ENCODE data around the gene PBRM1. TPM values are rescaled to one million over a fixed set of nuclear protein-coding genes. Genes with fewer than 3 reads are reported as not detected.

The PBRM1 gene
- total and polyA plus RNA-seq, 4 donors, result 7.1 to 65.7 (median 38.7) TPM

- Histone ChIP-seq H3K4me1 (ENCODE audit: control insufficient read depth in 4 of 4, insufficient read depth in 4 of 4, low read length in 3 of 4) (no peaks in the 10 kb centered on the region), H3K4me3 (ENCODE audit: low read depth in 1 of 3, low read length in 3 of 3) (no peak overlapping the region), H3K36me3 (ENCODE audit: control insufficient read depth in 4 of 4, insufficient read depth in 3 of 4, low read depth in 1 of 4, low read length in 3 of 4) (no peaks in the 10 kb centered on the region), H3K27ac (ENCODE audit: low read depth in 1 of 2, low read length in 2 of 2) (no peak overlapping the region), H3K27me3 (ENCODE audit: control insufficient read depth in 4 of 4, insufficient read depth in 4 of 4, low read length in 3 of 4) (no peaks in the 10 kb centered on the region), H3K9me3 (ENCODE audit: control insufficient read depth in 4 of 4, low read length in 3 of 4) (no peaks in the 10 kb centered on the region), H3K9ac (ENCODE audit: low read depth in 1 of 2, low read length in 2 of 2) (no peak overlapping the region)
- no peak for DNase-seq (ENCODE audit: low spot score)
- TF ChIP-seq YY1 (IDR thresholded peaks at IDR 0.05) (no peak), TAF1 (conservative IDR thresholded peaks at IDR 0.05) (no peak), REST (IDR thresholded peaks at IDR 0.05) (no peak), CTCF (IDR thresholded peaks at IDR 0.05; ENCODE audit: low read depth, low read length, missing input control) (no peak), HNF4A (conservative IDR thresholded peaks at IDR 0.05) (no peak)
- WGBS, result 61% methylated on average over 50 of the region's 50 CpGs
Measured at GRCh38 chr3:52518723-52519444, 166.8 kb downstream of the PBRM1 start.

GRCh38 chr3:52517796-52518722 is 167.7 kb downstream of the PBRM1 start:
- Histone ChIP-seq H3K4me1 (ENCODE audit: control insufficient read depth in 4 of 4, insufficient read depth in 4 of 4, low read length in 3 of 4) (no peaks in the 10 kb centered on the region), H3K27me3 (ENCODE audit: control insufficient read depth in 4 of 4, insufficient read depth in 4 of 4, low read length in 3 of 4) (no peaks in the 10 kb centered on the region), H3K27ac (ENCODE audit: low read depth in 1 of 2, low read length in 2 of 2) (no peak overlapping the region), H3K9me3 (ENCODE audit: control insufficient read depth in 4 of 4, low read length in 3 of 4) (no peaks in the 10 kb centered on the region), H3K9ac (ENCODE audit: low read depth in 1 of 2, low read length in 2 of 2) (no peak overlapping the region), H3K36me3 (ENCODE audit: control insufficient read depth in 4 of 4, insufficient read depth in 3 of 4, low read depth in 1 of 4, low read length in 3 of 4) (no peaks in the 10 kb centered on the region), H3K4me3 (ENCODE audit: low read depth in 1 of 3, low read length in 3 of 3) (no peak overlapping the region)
- 86% methylated on average over 25 of the region's 25 CpGs for WGBS
- no peak for TF ChIP-seq CTCF (IDR thresholded peaks at IDR 0.05; ENCODE audit: low read depth, low read length, missing input control)
- no peak for TF ChIP-seq MAX (IDR thresholded peaks at IDR 0.05)
- no peak for TF ChIP-seq SP1 (IDR thresholded peaks at IDR 0.05)
- no peak for TF ChIP-seq HNF4G (IDR thresholded peaks at IDR 0.05)
- no peak for TF ChIP-seq ATF3 (IDR thresholded peaks at IDR 0.05)
- TF ChIP-seq TAF1 (conservative IDR thresholded peaks at IDR 0.05), result no peak
- TF ChIP-seq RXRA (IDR thresholded peaks at IDR 0.05), result no peak
- TF ChIP-seq EGR1 (IDR thresholded peaks at IDR 0.05; ENCODE audit: low read depth in 2 of 2), result no peak
- TF ChIP-seq FOXA1 (IDR thresholded peaks at IDR 0.05), result no peak
- TF ChIP-seq YY1 (IDR thresholded peaks at IDR 0.05), result no peak
- no peak for TF ChIP-seq ZBTB33 (IDR thresholded peaks at IDR 0.05)
- DNase-seq (ENCODE audit: low spot score), result no peak

Data from liver (tissue), 9 donors.